ENCODE measurements around the gene GNAQ.

GNAQ gene

DNA sequence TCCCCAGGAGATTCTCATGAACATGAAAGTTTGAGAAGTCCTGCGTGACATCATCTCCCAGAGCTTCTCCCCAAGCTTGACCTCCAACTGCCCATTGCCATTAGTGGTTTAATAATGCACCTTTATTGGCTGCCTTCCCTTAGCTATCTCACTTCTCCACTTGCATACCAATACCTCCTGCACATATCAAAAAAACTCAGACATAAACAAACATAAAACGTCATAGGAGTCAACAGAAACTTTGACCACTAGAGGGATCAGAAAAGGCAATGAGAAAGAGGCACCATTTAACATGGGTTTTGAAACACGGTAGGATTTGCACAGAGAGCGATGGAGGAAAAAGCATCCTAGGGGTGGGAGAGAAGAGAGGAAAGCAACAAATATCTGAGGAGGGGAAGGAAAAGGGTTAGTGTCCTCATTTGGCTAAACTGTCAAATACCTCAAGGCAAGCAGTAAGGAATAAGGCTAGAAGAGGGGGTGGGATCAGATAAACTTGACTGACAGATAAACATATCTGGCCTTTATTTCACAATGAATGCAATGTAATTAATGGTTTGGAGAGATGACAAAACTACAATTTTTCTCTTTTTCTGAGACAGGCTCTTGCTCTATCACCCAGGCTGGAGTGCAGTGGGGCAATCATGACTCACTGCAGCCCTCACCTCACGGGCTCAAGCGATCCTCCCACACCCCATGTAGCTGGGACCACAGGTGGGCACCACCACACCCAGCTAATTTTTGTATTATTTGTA, 27.0 kb downstream of the GNAQ start:
- no peak for DNase-seq (ENCODE audit: low read depth in 2 of 3, low spot score in 2 of 3)

GRCh38 chr9:78003730-78004129, 27.9 kb downstream of the GNAQ start:
- no peak for DNase-seq (ENCODE audit: low read depth in 2 of 3, low spot score in 2 of 3)

- DNase-seq (ENCODE audit: low read depth in 2 of 3, low spot score in 2 of 3), result no peak
These were observed 29.5 kb downstream of the GNAQ start for GRCh38 chr9:78001946-78002731.

GRCh38 chr9:78000221-78000620, 31.4 kb downstream of the GNAQ start:
- DNase-seq (ENCODE audit: low read depth in 2 of 3, low spot score in 2 of 3), result no peak

- no peak for DNase-seq (ENCODE audit: low read depth in 2 of 3, low spot score in 2 of 3)
These were observed 32.4 kb downstream of the GNAQ start for GRCh38 chr9:77999231-77999631.

DNA sequence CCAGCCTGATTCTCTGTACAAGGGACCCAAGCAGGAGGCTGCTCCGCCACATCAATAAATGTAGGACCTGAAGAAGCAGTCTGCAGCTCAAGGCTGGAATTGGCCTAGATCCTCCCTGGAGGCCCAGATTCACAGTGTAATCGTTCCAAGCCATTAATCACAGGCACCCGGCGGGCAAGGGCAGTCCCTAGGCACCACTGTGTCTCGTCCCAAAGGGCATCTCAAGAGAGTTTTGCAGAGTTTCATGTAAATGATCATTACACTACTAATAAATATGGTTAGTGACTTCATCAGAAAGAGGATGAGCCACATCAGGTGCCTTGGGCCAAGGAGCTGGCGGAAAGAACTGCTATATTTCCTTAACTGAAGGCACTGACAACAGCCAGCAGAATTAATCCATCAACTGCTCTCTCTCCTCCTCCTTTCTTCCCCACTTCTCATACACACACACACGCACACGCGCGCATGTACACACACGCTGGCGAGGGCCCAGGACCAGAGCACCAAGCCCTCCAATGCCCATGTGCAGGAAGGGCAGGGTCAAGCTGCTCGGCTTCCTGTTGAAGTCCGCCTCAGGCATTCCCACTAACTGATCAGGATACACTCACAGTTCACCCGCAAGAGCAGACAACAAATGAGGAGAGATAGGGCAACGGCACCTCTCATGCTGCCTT, 33.9 kb downstream of the GNAQ start:
- no peak for DNase-seq (ENCODE audit: low read depth in 2 of 3, low spot score in 2 of 3)

DNA sequence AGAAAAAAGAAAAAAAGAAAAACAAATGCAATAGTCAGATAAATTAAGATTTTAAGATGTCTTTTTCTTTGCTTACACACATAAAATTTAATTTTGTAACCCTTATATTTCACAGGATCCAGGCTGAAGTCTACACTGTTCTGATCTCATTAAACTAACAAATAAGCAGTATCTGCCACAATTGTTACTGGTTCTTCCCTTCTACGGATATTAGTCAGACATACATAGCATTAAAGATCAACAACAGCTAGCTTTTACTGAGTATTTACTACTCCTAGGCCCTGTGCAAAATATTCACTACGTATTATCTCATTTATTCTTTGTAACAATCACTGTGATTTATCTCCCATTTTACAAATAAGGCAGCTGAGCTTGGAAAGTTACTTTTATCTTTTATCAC, 34.9 kb downstream of the GNAQ start:
- DNase-seq (ENCODE audit: low read depth in 2 of 3, low spot score in 2 of 3), result no peak

DNA sequence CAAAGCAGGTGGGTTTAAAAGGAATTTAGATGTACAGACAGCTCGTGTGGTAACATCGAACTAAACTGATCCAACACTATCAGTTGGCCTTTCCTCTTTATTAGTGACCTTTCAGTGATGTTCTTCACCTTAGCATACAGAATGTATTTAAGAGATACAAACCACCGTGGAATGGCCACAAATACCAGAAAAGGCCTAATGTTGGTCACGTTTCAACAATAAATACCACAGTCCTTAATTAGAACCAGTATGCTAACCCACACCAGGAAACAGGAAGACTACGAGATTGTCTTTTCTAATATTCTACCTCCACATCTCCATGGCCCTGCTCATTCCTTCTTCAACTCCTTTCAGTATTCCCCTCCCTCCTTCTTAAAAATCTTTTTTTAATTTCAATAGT, 40.4 kb downstream of the GNAQ start:
- DNase-seq (ENCODE audit: low read depth in 2 of 3, low spot score in 2 of 3), result no peak

DNA sequence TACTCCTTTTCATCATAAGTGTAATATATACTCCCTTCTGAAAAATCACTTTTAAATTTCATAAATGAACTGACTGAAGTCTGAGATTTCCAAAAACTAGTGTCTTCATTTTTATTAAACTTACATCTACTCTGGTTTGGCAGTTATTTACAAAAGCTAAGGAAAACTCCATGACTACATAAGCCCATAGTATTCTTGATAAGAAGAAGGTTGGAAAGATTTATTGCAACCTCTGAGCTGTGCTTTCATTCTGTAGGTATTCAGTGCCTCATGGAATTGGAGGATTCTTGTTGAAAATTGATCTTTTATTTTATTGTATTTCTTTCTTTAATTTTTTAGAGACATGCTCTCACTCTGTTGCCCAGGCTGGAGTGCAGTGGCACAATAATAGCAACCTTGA, 41.7 kb downstream of the GNAQ start:
- no peak for DNase-seq (ENCODE audit: low read depth in 2 of 3, low spot score in 2 of 3)

GRCh38 chr9:77989458-77989857, 42.2 kb downstream of the GNAQ start:
- DNase-seq (ENCODE audit: low read depth in 2 of 3, low spot score in 2 of 3), result no peak

DNA sequence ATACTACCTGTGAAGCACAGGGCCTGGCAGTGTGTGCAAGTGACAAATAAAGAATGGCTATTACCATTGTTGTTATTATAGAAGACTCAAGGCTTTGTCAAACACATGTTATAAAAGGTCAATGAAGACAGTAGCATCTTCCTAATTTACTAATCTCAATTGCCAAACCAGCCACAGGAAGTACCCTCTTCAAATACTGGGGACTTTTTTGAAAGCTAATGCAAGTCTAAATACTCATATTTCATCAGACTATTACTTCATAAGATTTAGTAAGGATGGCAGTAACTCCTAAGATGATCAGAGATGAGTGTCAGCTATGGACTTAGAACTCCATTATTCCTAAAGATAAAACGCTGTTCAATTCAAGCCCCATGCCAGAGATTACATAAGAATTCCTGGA, 43.0 kb downstream of the GNAQ start:
- no peak for DNase-seq (ENCODE audit: low read depth in 2 of 3, low spot score in 2 of 3)

GRCh38 chr9:77987880-77988525, 43.6 kb downstream of the GNAQ start:
- no peak for DNase-seq (ENCODE audit: low read depth in 2 of 3, low spot score in 2 of 3)

DNA sequence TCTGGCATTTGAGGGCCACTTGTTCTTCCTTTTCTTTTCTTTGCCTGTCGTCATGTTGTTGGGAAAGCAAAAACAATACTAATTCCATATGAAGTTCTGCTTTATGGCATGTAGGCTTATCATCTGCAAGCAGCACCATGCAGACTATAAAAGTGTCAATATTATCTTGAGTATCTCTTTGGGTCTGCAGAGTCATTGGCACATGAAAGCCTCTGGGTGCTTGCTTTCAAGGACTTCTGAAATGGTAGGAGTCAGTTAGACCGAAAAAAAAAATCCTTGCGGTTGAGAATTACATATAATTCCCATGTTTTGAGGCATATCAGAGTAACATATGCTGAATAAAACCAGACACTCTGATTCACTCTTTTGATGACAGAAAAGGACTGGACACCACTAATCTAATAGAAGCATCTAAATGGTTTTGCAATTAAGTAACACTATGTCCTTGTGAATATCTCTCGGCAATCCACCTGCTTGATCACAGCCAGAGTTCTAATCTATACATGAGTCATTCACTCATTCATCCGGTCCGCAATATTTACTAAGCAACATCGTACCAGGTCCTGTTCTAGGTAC, 44.4 kb downstream of the GNAQ start:
- no peak for DNase-seq (ENCODE audit: low read depth in 2 of 3, low spot score in 2 of 3)

- no peak for DNase-seq (ENCODE audit: low read depth in 2 of 3, low spot score in 2 of 3)
These were observed 45.6 kb downstream of the GNAQ start for GRCh38 chr9:77985996-77986395.

GRCh38 chr9:77983320-77983662, 48.3 kb downstream of the GNAQ start:
- DNase-seq (ENCODE audit: low read depth in 2 of 3, low spot score in 2 of 3), result no peak

- DNase-seq (ENCODE audit: low read depth in 2 of 3, low spot score in 2 of 3), result no peak
These were observed 48.9 kb downstream of the GNAQ start for GRCh38 chr9:77982581-77983319.

DNA sequence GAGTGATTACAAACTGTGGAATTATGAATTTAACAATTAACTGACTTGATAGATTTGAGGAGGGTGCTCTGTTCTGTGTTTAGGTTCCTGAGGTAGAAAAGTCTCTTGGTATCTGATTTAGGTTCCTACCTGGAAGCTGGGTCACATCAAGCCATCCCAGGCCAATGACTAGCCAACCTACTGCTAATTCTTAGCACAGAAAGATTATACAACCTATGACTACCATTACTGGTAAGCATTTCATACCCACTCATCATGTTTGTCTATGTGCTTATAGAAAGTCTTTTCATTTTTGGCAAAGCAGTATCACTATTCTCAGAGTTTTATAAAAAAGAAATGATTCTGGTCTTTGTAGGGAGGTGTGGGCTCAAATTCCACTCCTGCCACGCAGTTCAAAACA, 49.7 kb downstream of the GNAQ start:
- DNase-seq (ENCODE audit: low read depth in 2 of 3, low spot score in 2 of 3), result no peak

GRCh38 chr9:77981332-77981731, 50.3 kb downstream of the GNAQ start:
- no peak for DNase-seq (ENCODE audit: low read depth in 2 of 3, low spot score in 2 of 3)

- DNase-seq (ENCODE audit: low read depth in 2 of 3, low spot score in 2 of 3), result no peak
These were observed 51.0 kb downstream of the GNAQ start for GRCh38 chr9:77980622-77981021.

- DNase-seq (ENCODE audit: low read depth in 2 of 3, low spot score in 2 of 3), result no peak
These were observed 53.4 kb downstream of the GNAQ start for GRCh38 chr9:77978086-77978781.
